Myocyte (in vitro differentiated cells): Measurements from ENCODE around the gene PARD6G. TPM values are rescaled to one million over a fixed set of nuclear protein-coding genes. Genes with fewer than 3 reads are reported as not detected.
"Not testable (repeated sequence)": the region's sequence is repeated elsewhere in the genome, so short reads cannot be mapped to it uniquely, and the experiment has no call there.

Experiments
- DNase-seq: peaks from one replicate; pipeline ENCODE4 v3.0.0-alpha.2; 2012; ENCODE audit warnings: low read depth
- polyA plus RNA-seq: library from polyadenylated mRNA; unstranded; fragments of >200 nt; gene quantifications from one replicate; pipeline ENCODE4 v1.2.1, GENCODE V29; 2012; ENCODE audit warnings: missing spikeins
- total RNA-seq: library from RNA; depleted of rRNA; stranded (reverse); fragments of >200 nt; gene quantifications from 2 replicates; pipeline ENCODE4 v1.2.3, GENCODE V29; 2014

The PARD6G gene, protein sequence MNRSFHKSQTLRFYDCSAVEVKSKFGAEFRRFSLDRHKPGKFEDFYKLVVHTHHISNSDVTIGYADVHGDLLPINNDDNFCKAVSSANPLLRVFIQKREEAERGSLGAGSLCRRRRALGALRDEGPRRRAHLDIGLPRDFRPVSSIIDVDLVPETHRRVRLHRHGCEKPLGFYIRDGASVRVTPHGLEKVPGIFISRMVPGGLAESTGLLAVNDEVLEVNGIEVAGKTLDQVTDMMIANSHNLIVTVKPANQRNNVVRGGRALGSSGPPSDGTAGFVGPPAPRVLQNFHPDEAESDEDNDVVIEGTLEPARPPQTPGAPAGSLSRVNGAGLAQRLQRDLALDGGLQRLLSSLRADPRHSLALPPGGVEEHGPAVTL
- 0.94 and 2.3 TPM in 2 replicates for total RNA-seq
- 1.8 TPM for polyA plus RNA-seq

DNA sequence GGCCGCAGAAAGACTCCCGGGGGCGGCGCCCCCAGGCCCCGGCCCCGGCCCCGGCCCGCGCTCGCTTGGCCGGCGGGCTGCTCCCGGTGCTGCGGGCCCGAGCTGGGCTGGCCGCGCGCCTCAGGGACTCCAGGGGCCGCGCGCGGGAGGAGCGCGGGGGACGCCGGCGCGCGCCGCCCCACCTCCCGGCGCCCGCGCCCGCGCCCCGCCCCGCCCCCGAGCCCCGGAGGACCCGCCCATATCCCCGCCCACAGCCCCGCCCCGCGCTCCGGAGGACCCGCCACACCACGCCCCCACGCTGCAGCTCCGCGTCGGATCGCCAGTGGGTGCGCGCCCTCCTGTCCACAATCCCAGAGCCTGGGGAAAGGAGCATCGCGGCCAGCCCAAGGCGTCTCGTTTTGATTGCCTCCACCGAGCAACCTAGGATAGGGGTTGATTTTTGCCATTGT, at the start of gene PARD6G:
Gene PARD6G (minus strand): TSS at position 122 of the 449 bp plus-strand sequence. CDS start 166 bp downstream, outside the sequence.
- DNase-seq: peak; percentile 59

DNA sequence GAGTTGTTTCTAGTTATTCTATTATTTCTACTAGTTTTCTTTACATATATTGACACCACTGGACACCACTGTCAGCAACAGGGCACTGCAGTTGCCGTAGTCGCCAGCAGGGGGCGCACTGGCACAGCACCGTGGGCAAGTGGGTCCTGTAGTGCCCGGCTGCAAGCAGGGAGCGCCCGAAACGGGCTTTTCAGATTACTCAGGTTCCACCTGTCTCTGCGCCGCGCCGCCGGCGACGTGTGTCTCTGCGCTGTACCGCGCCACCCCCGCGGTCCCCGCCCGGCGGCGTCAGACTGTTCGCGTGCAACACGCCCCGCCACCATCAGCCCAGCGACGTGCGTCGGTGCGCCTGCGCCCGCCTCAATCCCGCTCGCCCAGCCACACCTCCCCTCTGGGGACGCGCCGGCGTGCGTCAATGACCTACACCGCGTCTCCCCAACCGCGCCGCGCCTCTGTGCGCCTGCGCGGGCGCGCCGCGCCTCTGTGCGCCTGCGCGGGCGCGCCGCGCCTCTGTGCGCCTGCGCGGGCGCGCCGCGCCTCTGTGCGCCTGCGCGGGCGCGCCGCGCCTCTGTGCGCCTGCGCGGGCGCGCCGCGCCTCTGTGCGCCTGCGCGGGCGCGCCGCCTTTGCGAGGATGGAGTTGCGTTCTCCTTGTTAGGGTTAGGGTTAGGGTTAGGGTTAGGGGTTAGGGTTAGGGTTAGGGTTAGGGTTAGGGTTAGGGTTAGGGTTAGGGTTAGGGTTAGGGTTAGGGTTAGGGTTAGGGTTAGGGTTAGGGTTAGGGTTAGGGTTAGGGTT, 15.1 kb upstream of the PARD6G start:
- DNase-seq: not testable (repeated sequence)

DNA sequence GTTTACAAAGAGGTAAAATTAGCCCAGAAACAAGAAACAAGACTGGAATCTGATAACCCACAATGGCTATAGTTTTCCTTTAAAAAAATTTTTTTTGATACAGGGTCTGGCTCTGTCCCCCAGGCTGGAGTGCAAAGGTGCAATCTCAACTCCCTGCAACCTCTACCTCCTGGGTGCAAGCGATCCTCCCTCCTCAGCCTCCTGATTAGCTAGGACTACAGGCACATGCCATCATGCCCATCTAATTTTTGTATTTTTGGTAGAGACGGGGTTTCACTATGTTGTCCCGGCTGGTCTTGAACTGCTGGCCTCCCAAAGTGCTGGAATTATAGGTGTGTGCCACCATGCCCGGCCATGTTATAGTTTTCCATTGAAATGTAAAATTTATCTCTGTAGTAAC, 12.3 kb upstream of the PARD6G start:
- no peak for DNase-seq

DNA sequence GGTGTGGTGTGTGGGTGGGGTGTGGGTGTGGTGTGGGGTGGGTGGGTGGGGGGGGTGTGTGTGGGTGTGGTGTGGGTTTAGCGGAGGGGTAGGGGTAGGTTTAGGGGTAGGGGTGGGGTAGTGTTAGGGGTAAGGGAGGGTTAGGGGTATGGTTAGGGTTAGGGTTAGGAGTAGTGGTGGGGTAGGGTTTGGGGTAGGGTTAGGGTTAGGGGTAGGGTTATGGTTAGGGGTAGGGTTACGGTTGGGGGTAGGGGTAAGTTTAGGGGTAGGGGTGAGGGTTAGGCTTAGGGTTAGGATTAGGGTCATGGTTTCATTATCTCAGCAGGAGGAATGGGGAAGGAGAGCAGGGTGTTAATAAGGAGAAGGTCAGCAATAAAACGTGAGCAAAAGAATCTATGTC, 11.3 kb upstream of the PARD6G start:
- no peak for DNase-seq

DNA sequence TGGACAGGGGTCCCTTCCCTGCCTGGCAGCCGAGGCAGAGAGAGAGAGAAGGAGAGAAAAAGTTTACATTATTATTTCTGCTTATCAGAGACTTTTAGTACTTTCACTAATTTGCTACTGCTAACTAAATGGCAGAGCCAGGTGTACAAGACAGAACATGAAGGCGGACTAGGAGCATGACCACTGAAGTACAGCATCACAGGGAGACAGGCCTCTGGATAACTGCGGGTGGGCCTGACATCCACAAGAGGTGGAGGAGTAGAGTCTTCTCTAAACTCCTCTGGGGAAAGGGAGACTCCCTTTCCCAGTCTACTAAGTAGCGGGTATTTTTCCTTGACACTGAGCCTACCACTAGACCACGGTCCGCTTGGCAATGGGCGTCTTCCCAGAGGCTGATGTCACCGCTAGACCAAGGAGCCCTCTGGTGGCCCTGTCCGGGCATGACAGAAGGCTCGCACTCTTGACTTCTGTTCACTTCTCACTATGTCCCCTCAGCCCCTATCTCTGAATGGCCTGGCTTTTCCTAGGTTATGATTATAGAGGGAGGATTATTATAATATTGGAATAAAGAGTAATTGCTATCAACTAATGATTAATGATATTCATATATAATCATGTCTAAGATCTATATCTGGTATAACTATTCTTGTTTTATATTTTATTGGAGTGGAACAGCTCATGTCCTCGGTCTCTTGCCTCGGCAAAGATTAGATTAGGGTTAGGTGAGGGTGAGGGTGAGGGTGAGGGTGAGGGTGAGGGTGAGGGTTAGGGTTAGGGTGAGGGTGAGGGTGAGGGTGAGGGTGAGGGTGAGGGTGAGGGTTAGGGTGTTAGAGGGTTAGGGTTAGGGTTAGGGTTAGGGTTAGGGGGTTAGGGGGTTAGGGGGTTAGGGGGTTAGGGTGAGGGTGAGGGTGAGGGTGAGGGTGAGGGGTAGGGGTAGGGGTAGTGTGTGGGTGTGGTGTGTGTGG, 10.5 kb upstream of the PARD6G start:
- peak; percentile 78 for DNase-seq

DNA sequence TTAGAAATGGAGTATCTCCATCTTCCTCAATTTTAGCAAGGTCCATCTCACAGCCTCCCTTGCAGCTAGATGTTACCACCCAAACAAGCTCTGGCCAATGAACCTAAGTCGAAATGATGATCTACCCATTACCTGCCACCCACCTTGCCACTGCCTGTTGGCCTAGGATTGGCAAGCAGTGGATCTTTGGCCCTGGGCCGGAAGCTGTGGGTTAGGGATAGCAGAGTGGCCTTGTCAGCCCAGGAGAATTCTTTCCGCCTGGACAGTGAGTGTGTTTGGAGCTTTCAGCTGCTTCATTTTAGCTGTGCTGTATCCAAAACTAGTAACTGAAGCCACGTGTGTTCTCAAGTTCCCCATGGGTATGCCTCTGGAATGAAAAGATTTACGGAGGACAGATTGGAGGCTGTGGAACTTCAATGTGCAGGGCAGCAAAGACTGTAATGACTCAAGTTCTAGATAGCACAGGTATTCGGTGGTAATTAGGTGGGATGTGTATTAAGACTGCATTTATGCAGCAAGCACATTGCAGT, 7.7 kb upstream of the PARD6G start:
- DNase-seq: peak; percentile 79

DNA sequence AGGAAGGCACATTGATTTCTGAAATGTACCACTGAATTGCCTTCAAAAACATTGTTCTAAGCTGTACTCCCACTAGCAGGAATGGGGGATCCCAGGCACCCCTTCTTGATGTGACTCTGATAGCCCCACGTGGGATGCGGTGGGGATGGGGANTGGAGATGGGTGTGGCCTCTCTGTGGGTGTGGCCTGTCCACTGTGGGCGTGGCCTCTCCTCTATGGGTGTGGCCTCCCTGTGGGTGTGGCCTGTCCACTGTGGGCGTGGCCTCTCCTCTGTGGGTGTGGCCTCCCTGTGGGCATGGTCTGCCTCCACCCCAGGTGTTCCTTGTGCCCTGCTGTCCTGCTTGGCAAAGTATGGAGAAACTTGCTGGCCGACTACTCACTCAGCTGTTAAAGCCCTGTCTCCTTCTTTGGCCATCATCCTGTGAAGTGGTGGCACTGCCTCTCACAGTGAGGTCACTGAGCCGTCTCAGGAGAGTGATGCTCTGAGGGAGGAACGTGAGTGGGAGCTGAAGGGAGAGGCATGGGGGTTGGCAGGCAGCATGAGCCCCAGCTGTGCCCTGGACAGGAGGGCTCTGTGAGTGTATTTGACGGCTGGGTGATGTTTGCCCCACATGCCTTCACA, 6.7 kb upstream of the PARD6G start:
- DNase-seq: peak; percentile 69

DNA sequence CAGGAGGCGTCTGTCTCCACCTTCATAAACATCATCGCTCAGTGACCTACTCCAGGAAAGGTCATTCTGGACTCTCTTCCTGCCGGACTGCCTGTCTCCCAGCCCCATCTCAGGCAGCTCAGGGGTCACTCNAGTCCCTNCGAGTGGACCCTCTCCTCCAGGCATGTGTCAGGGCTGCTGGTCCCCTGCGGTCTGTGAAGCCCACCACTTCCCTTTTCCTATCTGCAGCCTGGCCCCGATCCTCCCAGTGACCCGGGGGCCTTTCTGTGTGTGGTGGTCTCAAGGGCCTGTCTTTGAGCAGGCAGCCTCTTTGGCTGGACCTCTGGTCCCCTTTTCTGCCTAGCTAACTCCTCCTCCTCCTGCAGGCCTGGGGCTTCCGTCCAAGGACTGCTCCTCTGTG, 5.9 kb upstream of the PARD6G start:
- no peak for DNase-seq

DNA sequence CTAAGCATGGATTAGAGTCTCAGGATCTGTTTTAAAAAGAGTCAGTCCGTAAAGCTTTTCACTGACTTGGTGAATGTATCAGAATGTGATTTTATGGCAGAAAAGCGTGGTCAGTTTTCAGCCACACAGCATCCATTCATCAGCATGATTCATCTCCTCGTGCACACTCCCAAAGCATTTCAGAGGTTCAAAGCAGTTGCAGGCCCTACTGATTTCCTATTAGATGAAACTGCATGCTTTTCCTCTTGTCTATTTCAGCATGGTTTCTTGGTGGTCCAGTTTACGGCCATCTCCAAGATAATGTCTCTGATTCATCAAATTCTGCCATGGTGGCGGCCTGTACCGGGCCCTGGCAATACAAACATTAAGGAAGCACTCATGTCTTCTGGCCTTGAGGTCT, 4.8 kb upstream of the PARD6G start:
- DNase-seq: peak; percentile 18

DNA sequence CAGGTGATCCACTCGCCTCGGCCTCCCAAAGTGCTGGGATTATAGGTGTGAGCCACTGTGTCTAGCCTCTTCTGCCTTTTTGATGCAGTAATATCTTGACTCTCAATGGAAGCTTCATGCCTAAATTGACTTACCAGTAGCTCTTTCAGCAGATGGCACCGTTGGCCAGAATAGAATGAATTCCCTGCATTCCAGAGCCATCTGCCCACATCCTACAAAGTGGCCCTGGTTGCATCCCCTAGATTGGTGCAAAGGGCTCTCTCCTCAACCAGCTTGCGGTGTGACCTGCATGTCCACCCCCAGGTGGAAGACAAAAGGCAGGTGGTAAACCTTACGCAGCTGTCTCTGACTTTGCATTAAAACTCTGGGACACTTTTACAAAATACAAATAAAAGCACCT, 4.4 kb upstream of the PARD6G start:
- peak; percentile 20 for DNase-seq

DNA sequence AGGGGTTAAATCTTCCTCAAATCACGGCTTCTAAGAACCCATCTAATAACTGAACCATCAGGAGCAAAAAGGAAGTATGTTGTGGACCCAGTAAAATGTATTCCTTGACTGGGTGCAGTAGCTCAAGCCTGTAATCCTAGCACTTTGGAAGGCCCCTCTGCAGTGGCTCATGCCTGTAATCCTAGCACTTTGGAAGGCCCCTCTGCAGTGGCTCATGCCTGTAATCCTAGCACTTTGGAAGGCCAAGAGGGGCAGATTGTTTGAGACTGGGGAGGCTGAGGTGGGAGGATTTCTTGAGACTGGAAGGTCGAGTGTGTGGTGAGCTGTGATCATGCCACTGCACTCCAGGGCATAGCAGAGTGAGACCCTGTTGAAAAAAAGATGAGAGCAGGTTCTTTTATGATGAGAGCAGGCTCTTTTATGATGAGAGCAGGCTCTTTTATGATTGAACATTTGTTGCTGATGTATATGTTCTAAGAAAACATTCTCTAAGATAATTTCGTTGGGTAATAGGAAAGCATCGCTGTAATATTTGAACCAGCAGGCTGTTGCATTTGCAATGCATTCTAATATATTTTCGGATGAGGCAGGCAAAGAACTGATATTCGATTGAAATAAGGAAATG, 3.5 kb upstream of the PARD6G start:
- no peak for DNase-seq

DNA sequence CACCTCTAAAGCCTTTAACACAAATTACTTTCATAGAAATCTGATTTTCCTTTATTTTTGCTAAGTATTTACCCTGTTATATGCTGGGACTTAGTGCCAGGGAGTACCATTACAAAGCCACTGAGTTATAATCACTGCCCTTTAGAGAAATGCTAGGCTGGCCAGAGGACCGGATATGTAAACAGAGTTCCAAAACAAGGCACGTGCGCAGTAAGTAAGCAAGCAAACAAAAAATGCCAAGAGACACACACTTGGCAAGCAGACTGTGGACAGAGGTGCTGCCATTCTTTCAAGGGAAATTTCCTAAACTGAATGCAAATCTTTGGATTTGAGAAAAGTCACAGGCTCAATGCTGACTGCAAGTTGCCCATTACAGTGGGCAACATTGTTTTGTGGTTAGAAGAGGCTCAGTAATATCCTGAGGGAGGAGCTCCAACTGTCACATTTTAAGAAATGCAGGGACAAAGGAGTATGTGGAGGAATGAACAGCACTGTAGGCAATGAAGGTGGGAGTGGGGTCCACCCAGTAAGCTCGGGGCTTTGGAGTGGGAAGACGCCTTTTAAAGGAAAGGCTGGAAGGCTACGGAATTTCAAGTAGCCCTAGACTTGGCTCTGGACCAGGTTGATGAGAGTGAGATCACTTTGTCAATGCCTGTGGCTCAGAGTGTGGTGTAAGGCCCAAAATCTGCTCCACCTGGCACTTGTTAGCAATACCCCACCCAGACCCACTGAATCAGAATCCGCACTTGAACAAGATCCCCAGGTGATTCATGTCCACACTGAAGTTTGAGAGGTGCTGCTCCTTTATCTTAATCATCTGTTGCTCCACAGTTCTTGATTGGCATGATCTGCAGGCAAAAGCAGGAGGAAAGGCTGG, 2.1 kb upstream of the PARD6G start:
- peak; percentile 50 for DNase-seq

DNA sequence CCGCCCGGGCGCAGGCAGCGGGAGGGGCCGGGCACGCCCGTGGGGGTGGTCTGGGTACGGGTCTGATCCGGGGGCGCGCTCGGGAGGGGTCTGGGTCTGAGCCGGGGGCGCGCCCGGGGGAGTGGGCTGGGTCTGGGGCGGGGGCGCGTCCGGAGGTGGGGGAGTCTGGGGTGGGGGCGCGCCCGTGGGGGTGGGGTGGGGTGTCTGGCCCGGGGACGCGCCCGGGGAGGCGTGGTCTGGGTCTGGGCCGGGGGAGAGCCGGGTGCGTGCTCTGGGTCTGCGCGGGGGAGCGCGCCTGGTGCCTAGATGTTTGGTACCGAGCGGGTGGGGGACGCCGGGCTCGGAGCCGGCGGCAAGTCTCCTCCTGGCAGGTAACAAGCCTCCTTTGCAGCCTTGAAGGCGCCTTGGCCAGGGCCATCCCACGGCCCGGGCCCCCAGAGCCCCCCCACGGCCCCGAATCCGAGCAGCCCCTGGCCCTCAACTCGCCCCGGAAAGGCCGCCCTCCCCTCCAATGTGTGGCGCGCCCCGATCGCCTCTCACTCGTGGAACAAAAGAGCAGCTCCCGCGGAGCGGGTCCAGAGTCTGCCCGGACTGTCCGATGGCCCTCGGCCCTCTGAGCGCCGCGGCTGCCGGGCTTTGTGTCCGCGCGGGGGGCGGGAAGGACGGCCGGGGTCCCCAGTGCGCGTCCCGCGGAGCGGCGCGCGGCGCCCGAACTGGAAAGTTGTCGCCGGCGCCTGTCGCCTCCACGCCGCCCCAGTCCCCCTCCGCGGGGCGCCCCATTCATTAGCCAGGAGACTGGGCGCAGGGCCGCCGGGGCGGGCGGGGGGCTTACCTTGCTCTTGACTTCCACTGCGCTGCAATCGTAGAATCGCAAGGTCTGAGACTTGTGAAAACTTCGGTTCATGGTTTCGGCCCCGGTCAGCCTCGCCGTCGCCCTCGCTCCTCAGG, 595 bp downstream of the PARD6G start:
- DNase-seq: peak; percentile 15

DNA sequence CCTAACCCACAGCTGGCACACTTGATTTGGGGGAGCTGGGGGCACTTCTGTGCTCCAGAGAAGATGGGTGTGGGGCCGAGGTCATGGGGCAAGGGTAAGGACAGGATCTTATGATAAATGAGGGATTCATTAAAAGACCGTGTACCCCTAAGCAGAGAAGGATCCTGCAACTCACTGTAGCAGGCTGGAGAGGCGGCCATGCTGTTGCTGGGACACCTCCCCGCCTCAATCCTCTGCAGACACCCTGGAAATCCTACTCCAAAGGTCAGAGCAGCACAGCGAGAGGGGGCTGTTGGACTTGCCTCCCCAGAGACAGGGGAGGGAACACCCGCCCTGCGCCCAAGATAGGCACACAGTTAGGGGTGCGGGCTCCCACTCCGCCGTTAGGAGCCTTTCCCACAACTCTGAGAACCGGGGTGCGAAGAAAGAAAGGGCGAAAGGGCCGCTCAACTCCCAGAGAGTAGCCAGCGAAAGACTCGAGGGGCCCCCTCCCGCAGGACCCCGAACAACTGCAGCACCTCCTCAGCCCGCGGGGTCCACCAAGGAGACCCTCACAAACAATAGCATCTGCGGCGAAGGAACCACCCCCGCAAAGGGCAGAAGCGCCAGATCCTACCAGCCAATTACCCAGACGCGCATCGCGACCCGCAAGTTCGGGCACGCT, 1.4 kb downstream of the PARD6G start:
- DNase-seq: no peak

DNA sequence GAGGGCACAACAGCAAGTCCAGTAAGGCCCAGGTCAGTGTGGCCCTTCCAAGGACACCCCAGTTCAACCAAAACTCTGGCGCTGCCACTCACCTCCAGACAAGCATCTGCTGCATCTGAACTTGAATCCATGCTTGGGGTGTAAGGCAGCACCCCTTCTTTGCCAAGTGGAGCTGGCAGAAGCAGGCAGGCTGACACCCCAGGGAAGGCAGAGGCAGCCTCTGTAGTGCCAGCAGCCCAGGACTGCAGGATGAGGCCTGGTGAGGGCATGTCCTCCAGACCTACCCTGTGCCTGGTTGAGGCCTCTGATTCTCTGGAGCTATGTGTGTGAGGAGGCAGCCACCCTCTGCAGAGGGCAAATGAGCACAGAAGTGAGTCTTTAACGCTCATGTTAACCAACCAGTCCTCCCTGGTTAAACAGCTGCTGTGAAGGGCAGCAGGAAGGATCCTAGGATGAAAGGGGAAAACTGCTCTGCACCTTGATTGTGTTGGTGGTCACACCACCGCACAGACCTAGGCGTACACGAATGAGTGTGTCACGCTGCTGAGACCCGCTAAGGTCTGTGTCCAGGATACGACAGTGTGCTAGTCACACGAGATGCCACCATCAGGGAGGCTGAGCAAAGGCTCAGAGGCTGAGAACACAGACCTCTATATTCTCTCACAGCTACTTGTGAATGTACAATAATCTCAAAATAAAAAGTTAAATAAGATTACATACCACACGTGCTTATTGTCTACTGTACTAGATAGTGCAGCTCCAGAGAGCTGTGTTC, 2.2 kb downstream of the PARD6G start:
- no peak for DNase-seq

DNA sequence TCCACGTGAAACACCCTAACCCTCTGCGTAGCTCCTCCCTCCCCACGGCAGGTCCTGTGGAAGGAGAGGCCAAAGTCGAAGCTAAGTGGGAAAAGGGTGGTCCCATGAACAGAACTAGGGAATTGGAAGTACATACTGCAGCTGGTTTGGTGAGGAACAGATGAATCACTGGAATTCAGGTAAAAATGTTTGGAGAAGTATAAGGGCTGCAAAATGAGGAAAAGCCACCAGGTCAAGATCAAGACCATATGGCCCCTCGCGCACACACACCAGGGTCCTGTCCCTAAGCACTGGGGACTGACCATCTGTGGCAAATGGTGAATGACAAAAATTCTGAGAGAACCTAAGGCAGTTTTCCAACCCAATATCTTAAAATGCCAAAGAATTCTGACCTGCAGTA, 3.1 kb downstream of the PARD6G start:
- DNase-seq: no peak

DNA sequence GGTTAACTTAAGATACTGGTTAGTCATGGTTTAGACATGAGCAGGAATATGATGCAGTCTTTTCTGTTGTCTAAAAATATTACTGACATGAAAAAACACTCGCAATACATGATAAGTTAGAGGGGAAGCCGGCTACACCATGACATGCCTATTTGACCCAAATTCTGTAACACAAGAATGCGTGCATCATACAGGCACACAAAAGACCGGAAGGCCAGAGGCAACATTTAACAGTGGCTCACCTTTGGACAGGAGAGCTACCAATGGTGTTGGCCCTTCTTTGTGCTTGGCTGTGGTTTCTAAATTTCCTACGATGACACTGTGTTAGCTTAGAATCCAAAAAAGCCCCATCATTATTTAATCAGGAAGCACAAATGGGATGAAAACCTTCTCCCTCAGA, 4.1 kb downstream of the PARD6G start:
- no peak for DNase-seq
